Type B pancreatic cell (in vitro differentiated cells): ENCODE measurements around the gene HSPA8. TPM values are rescaled to one million over a fixed set of nuclear protein-coding genes. Genes with fewer than 3 reads are reported as not detected.

Source experiments
- DNase-seq: peaks from one replicate; pipeline ENCODE4 v3.0.0; 2021; ENCODE audit warnings: mixed read lengths; ENCODE audit not compliant: unreplicated experiment; ENCODE audit errors: extremely low spot score
- H3K27ac Mint-ChIP-seq: 2 replicates; pipeline ENCODE4 v1.8.0; 2021; ENCODE audit warnings: mild to moderate bottlenecking, mixed read lengths
- H3K27me3 Mint-ChIP-seq: 2 replicates; pipeline ENCODE4 v1.8.0; 2021; ENCODE audit warnings: mixed read lengths
- H3K36me3 Mint-ChIP-seq: 2 replicates; pipeline ENCODE4 v1.8.0; 2021; ENCODE audit warnings: mixed read lengths
- H3K4me1 Mint-ChIP-seq: one replicate; pipeline ENCODE4 v1.8.0; 2021; ENCODE audit warnings: mixed read lengths; ENCODE audit not compliant: unreplicated experiment
- H3K4me3 Mint-ChIP-seq: 2 replicates; pipeline ENCODE4 v1.8.0; 2021; ENCODE audit warnings: mild to moderate bottlenecking, mixed read lengths
- H3K9me3 Mint-ChIP-seq: 2 replicates; pipeline ENCODE4 v1.8.0; 2021; ENCODE audit warnings: mixed read lengths
- long read RNA-seq: library from polyadenylated mRNA; unstranded; transcript quantifications from one replicate; pipeline ENCODE4 v2.0.0, GENCODE V29; 2020
- total RNA-seq: library from RNA; stranded (reverse); gene quantifications from 2 replicates; pipeline ENCODE4 v1.2.1, GENCODE V29; 2021; ENCODE audit warnings: low replicate concordance
- TF ChIP-seq, protein P1 (sequence below): fragments of 200-600 bp; sonication (generic); conservative IDR thresholded peaks from 2 replicates; pipeline ENCODE4 v1.5.0; 2021; ENCODE audit warnings: antibody characterized with exemption, mild to moderate bottlenecking

Gene HSPA8
- total RNA-seq = 1,178 and 1,213 TPM in 2 replicates
- long read RNA-seq, transcript HSPA8-222 (6 exons, 1,884 nt) = minor isoform, 74 of 11,380 reads
- long read RNA-seq, transcript HSPA8-224 (9 exons, 2,463 nt) = major isoform, 10,870 of 11,380 reads
- long read RNA-seq, transcript HSPA8-201 (8 exons, 2,186 nt) = minor isoform, 60 of 11,380 reads
- long read RNA-seq, transcript HSPA8-203 (4 exons, 963 nt) = minor isoform, 11 of 11,380 reads
- long read RNA-seq, partial matches to known transcripts = 176 of 11,380 reads
- long read RNA-seq, other reads (novel, unspliced or antisense) = 172 of 11,380 reads

GRCh38 chr11:123061403-123062157 is at the start of gene HSPA8:
Gene HSPA8 (minus strand): TSS chr11:123062136. CDS start chr11:123061324, 812 bp downstream.
- H3K4me3 Mint-ChIP-seq = peak within 1 kb of the TSS; percentile 90
- H3K4me1 Mint-ChIP-seq = peaks cover 71% of the 10 kb centered on the region
- DNase-seq = peak; percentile 73
- peaks cover 57% of the 10 kb centered on the region for H3K36me3 Mint-ChIP-seq
- H3K9me3 Mint-ChIP-seq = no peaks in the 10 kb centered on the region
- H3K27ac Mint-ChIP-seq = peak within 1 kb of the TSS; percentile 98
- TF ChIP-seq, protein P1, sequence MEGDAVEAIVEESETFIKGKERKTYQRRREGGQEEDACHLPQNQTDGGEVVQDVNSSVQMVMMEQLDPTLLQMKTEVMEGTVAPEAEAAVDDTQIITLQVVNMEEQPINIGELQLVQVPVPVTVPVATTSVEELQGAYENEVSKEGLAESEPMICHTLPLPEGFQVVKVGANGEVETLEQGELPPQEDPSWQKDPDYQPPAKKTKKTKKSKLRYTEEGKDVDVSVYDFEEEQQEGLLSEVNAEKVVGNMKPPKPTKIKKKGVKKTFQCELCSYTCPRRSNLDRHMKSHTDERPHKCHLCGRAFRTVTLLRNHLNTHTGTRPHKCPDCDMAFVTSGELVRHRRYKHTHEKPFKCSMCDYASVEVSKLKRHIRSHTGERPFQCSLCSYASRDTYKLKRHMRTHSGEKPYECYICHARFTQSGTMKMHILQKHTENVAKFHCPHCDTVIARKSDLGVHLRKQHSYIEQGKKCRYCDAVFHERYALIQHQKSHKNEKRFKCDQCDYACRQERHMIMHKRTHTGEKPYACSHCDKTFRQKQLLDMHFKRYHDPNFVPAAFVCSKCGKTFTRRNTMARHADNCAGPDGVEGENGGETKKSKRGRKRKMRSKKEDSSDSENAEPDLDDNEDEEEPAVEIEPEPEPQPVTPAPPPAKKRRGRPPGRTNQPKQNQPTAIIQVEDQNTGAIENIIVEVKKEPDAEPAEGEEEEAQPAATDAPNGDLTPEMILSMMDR = no peak
- H3K27me3 Mint-ChIP-seq = no peaks in the 10 kb centered on the region

- TF ChIP-seq, protein P1 = peak; percentile 92
- H3K27ac Mint-ChIP-seq = peak overlapping the region; percentile 39
- no peaks in the 10 kb centered on the region for H3K27me3 Mint-ChIP-seq
- H3K9me3 Mint-ChIP-seq = no peaks in the 10 kb centered on the region
- peaks cover 13% of the 10 kb centered on the region for H3K4me1 Mint-ChIP-seq
- H3K4me3 Mint-ChIP-seq = no peak overlapping the region
- no peak for DNase-seq
- peaks cover 6% of the 10 kb centered on the region for H3K36me3 Mint-ChIP-seq
These were observed 49.5 kb upstream of the HSPA8 start for GRCh38 chr11:123111465-123111864.

DNA sequence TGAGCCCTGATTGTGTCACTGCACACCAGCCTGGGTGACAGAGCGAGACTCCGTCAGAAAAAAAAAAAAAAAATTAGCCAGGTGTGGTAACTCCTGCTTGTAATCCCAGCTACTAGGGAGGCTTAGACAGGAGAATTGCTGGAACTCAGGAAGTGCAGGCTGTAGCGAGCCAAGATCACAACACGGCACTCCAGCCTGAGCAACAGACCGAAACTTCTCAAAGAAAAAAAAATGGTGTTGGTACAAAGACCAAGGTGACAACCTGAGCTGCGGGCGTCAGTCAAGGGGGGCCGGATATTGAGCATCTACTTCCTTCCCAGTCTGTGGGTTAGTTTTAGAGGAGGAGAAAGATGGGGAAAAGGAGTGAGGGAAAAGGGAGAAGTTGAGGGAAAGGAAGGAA is 48.5 kb upstream of the HSPA8 start:
- Mint-ChIP-seq H3K4me3 (no peak overlapping the region), H3K27me3 (no peaks in the 10 kb centered on the region), H3K4me1 (peaks cover 13% of the 10 kb centered on the region), H3K9me3 (no peaks in the 10 kb centered on the region), H3K27ac (no peak overlapping the region), H3K36me3 (peaks cover 3% of the 10 kb centered on the region)
- TF ChIP-seq, protein P1 = no peak
- no peak for DNase-seq

- Mint-ChIP-seq H3K9me3 (no peaks in the 10 kb centered on the region), H3K36me3 (no peaks in the 10 kb centered on the region), H3K4me1 (peaks cover 18% of the 10 kb centered on the region), H3K27ac (no peak overlapping the region), H3K27me3 (no peaks in the 10 kb centered on the region), H3K4me3 (no peak overlapping the region)
- TF ChIP-seq, protein P1 = no peak
- DNase-seq = no peak
These were observed 46.1 kb upstream of the HSPA8 start for GRCh38 chr11:123107945-123108495.

GRCh38 chr11:123104697-123105096 is 42.8 kb upstream of the HSPA8 start:
- H3K36me3 Mint-ChIP-seq = no peaks in the 10 kb centered on the region
- no peaks in the 10 kb centered on the region for H3K27me3 Mint-ChIP-seq
- no peak overlapping the region for H3K27ac Mint-ChIP-seq

More at GRCh38 chr11:123104697-123105096, 42.8 kb upstream of the HSPA8 start:
- TF ChIP-seq, protein P1 = no peak
- no peaks in the 10 kb centered on the region for H3K9me3 Mint-ChIP-seq
- H3K4me1 Mint-ChIP-seq = peaks cover 15% of the 10 kb centered on the region
- H3K4me3 Mint-ChIP-seq = no peak overlapping the region
- DNase-seq = no peak
